GM18526 (cell line): Measurements from ENCODE around the gene FCAMR.

Experiments used
- POLR2A ChIP-seq: IDR thresholded peaks from 3 replicates; pipeline ENCODE4 v1.6.1; 2011; ENCODE audit not compliant: insufficient read length; ENCODE audit errors: extremely low read depth

Gene FCAMR

GRCh38 chr1:207004931-207005830 lies 34.9 kb upstream of the FCAMR start:
- TF ChIP-seq POLR2A, result no peak

- TF ChIP-seq POLR2A, result no peak
These were observed 33.0 kb upstream of the FCAMR start for GRCh38 chr1:207003210-207003609.

- TF ChIP-seq POLR2A, result no peak
These were observed 32.5 kb upstream of the FCAMR start for GRCh38 chr1:207002724-207003146.

GRCh38 chr1:207001492-207002245 lies 31.4 kb upstream of the FCAMR start:
- TF ChIP-seq POLR2A, result no peak

GRCh38 chr1:207000651-207001291 lies 30.5 kb upstream of the FCAMR start:
- TF ChIP-seq POLR2A, result no peak

- TF ChIP-seq POLR2A, result no peak
These were observed 28.6 kb upstream of the FCAMR start for GRCh38 chr1:206998816-206999215.

GRCh38 chr1:206992790-206993189 lies 22.5 kb upstream of the FCAMR start:
- no peak for TF ChIP-seq POLR2A

- no peak for TF ChIP-seq POLR2A
These were observed 17.6 kb upstream of the FCAMR start for GRCh38 chr1:206987873-206988272.

GRCh38 chr1:206986885-206987284 lies 16.6 kb upstream of the FCAMR start:
- TF ChIP-seq POLR2A, result no peak

- TF ChIP-seq POLR2A, result no peak
These were observed 16.1 kb upstream of the FCAMR start for GRCh38 chr1:206986402-206986801.

GRCh38 chr1:206985162-206985749 lies 15.0 kb upstream of the FCAMR start:
- TF ChIP-seq POLR2A, result no peak

- no peak for TF ChIP-seq POLR2A
These were observed 12.0 kb upstream of the FCAMR start for GRCh38 chr1:206982216-206982615.

- no peak for TF ChIP-seq POLR2A
These were observed 9.3 kb upstream of the FCAMR start for GRCh38 chr1:206979379-206980043.

GRCh38 chr1:206978259-206978658 lies 8.0 kb upstream of the FCAMR start:
- no peak for TF ChIP-seq POLR2A

- TF ChIP-seq POLR2A, result no peak
These were observed 5.0 kb upstream of the FCAMR start for GRCh38 chr1:206975306-206975705.

GRCh38 chr1:206974140-206974539 lies 3.9 kb upstream of the FCAMR start:
- no peak for TF ChIP-seq POLR2A
